C4-2B (cell line): Measurements from ENCODE around the gene ANO3.

Experiments
- ZFX ChIP-seq: fragments of 450-650 bp; IDR thresholded peaks from 2 replicates; pipeline ENCODE4 v1.6.1; 2017
- TF ChIP-seq, protein P1 (sequence below): fragments of 450-650 bp; conservative IDR thresholded peaks from 2 replicates; pipeline ENCODE4 v1.5.1; 2017; ENCODE audit warnings: mild to moderate bottlenecking

GRCh38 chr11:26550022-26550421 is 218.1 kb downstream of the ANO3 start:
- TF ChIP-seq, protein P1, sequence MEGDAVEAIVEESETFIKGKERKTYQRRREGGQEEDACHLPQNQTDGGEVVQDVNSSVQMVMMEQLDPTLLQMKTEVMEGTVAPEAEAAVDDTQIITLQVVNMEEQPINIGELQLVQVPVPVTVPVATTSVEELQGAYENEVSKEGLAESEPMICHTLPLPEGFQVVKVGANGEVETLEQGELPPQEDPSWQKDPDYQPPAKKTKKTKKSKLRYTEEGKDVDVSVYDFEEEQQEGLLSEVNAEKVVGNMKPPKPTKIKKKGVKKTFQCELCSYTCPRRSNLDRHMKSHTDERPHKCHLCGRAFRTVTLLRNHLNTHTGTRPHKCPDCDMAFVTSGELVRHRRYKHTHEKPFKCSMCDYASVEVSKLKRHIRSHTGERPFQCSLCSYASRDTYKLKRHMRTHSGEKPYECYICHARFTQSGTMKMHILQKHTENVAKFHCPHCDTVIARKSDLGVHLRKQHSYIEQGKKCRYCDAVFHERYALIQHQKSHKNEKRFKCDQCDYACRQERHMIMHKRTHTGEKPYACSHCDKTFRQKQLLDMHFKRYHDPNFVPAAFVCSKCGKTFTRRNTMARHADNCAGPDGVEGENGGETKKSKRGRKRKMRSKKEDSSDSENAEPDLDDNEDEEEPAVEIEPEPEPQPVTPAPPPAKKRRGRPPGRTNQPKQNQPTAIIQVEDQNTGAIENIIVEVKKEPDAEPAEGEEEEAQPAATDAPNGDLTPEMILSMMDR = no peak
- no peak for TF ChIP-seq ZFX
